Natural killer cell (primary cell): ENCODE results near the gene MORC2. TPM values are rescaled to one million over a fixed set of nuclear protein-coding genes. Genes with fewer than 3 reads are reported as not detected.

Experiments used
- ATAC-seq, 3 donors: fragments of 150-1000 bp in 2 of 3; fragments of 200-7000 bp in 1 of 3; cut with Tn5 transposase; 1 replicate in 1 of 3; 2 replicates in 2 of 3; pipeline ENCODE4 v1.10.0; 2021; ENCODE audit warnings: mild to moderate bottlenecking in 2 of 3, moderate library complexity in 2 of 3
- DNase-seq, 2 donors: peaks; one replicate each; pipeline versions ENCODE4 v3.0.0 to v3.0.0-alpha.2; 2013 to 2021; ENCODE audit warnings: mixed read lengths in 1 of 2
- H3K27ac ChIP-seq: one replicate; pipeline ENCODE4 v1.5.1; 2013; ENCODE audit warnings: mild to moderate bottlenecking, low read length
- H3K27me3 ChIP-seq: one replicate; pipeline ENCODE4 v1.6.1; 2013; ENCODE audit warnings: low read length; ENCODE audit not compliant: control insufficient read depth, insufficient read depth
- H3K36me3 ChIP-seq: one replicate; pipeline ENCODE4 v1.6.1; 2013; ENCODE audit warnings: low read length; ENCODE audit not compliant: control insufficient read depth, insufficient read depth
- H3K4me1 ChIP-seq: one replicate; pipeline ENCODE4 v1.6.1; 2013; ENCODE audit warnings: low read length; ENCODE audit not compliant: control insufficient read depth, insufficient read depth
- H3K4me3 ChIP-seq: one replicate; pipeline ENCODE4 v1.5.1; 2013; ENCODE audit warnings: low read length
- H3K9me3 ChIP-seq: one replicate; pipeline ENCODE4 v1.6.1; 2013; ENCODE audit warnings: low read length; ENCODE audit not compliant: control insufficient read depth, insufficient read depth
- H3K27ac Mint-ChIP-seq, 2 donors: one replicate each; pipeline ENCODE4 v1.8.0; 2022; ENCODE audit warnings: mild to moderate bottlenecking in 2 of 2, mixed read lengths in 2 of 2, moderate library complexity in 1 of 2
- H3K27me3 Mint-ChIP-seq, 2 donors: one replicate each; pipeline ENCODE4 v1.8.0; 2022; ENCODE audit warnings: low read depth in 2 of 2, mixed read lengths in 2 of 2
- H3K36me3 Mint-ChIP-seq: one replicate; pipeline ENCODE4 v1.8.0; 2022; ENCODE audit warnings: mixed read lengths
- H3K4me1 Mint-ChIP-seq, 2 donors: one replicate each; pipeline ENCODE4 v1.8.0; 2022; ENCODE audit warnings: mixed read lengths in 2 of 2
- H3K4me3 Mint-ChIP-seq: one replicate; pipeline ENCODE4 v1.8.0; 2022; ENCODE audit warnings: mild to moderate bottlenecking, moderate library complexity, mixed read lengths
- H3K9me3 Mint-ChIP-seq, 2 donors: one replicate each; pipeline ENCODE4 v1.8.0; 2022; ENCODE audit warnings: mixed read lengths in 2 of 2
- CTCF ChIP-seq: fragments of 200-600 bp; IDR thresholded peaks from one replicate; pipeline ENCODE4 v1.8.0; 2022; ENCODE audit warnings: antibody characterized with exemption
- WGBS: methylation state at CpG from one replicate; pipeline ENCODE4 v1.1.7; 2013; ENCODE audit warnings: missing lambda C conversion rate; ENCODE audit not compliant: insufficient coverage; 5-methylcytosine and 5-hydroxymethylcytosine counted together
- intact Hi-C: fragments of 100-400 bp; cut with micrococcal nuclease; formaldehyde crosslinking; loops from one replicate; pipeline ENCODE4 v1.14.2; 2022
- total RNA-seq, 4 donors: library from RNA; stranded (reverse); fragments of 120-200 nt in 1 of 4; gene quantifications; one replicate each; pipeline versions ENCODE4 v1.2.3 to v1.2.4, GENCODE V29; 2013 to 2022

The MORC2 gene
- total RNA-seq, 3 donors from 2014 or later (not counting 1 experiment from before 2014, with no cell fraction given), result 15.3 to 19.7 (median 16.4) TPM

- no peaks in the 10 kb centered on the region for H3K4me1 Mint-ChIP-seq
- WGBS, result 91% methylated on average over 5 of the region's 5 CpGs
- H3K4me3 Mint-ChIP-seq, result no peak overlapping the region
- H3K9me3 Mint-ChIP-seq, result no peaks in the 10 kb centered on the region
- no peak for ATAC-seq
- Histone ChIP-seq H3K27me3 (no peaks in the 10 kb centered on the region), H3K27ac (no peak overlapping the region), H3K36me3 (no peaks in the 10 kb centered on the region), H3K9me3 (no peaks in the 10 kb centered on the region), H3K4me3 (no peak overlapping the region), H3K4me1 (no peaks in the 10 kb centered on the region)
- H3K27ac Mint-ChIP-seq, result no peak overlapping the region
- intact Hi-C loops, result no loop called here
- H3K27me3 Mint-ChIP-seq, result no peaks in the 10 kb centered on the region
- no peak for TF ChIP-seq CTCF
- no peak for DNase-seq
- no peaks in the 10 kb centered on the region for H3K36me3 Mint-ChIP-seq
These were observed 83.6 kb downstream of the MORC2 start for GRCh38 chr22:30885001-30885366.

GRCh38 chr22:30884211-30885000, 84.2 kb downstream of the MORC2 start:
- no peaks in the 10 kb centered on the region for H3K9me3 ChIP-seq
- H3K4me3 ChIP-seq, result no peak overlapping the region
- DNase-seq (no peak), ATAC-seq (no peak)
- intact Hi-C loops, result no loop called here
- H3K36me3 ChIP-seq, result no peaks in the 10 kb centered on the region
- Mint-ChIP-seq H3K4me1 (no peaks in the 10 kb centered on the region), H3K27ac (no peak overlapping the region), H3K4me3 (no peak overlapping the region), H3K27me3 (no peaks in the 10 kb centered on the region), H3K9me3 (no peaks in the 10 kb centered on the region), H3K36me3 (no peaks in the 10 kb centered on the region)
- WGBS, result 91% methylated on average over 18 of the region's 18 CpGs
- H3K4me1 ChIP-seq, result no peaks in the 10 kb centered on the region
- H3K27ac ChIP-seq, result no peak overlapping the region
- TF ChIP-seq CTCF, result no peak
- H3K27me3 ChIP-seq, result no peaks in the 10 kb centered on the region

- Mint-ChIP-seq H3K9me3 (no peaks in the 10 kb centered on the region), H3K27me3 (no peaks in the 10 kb centered on the region), H3K4me3 (no peak overlapping the region), H3K36me3 (no peaks in the 10 kb centered on the region), H3K4me1 (no peaks in the 10 kb centered on the region), H3K27ac (no peak overlapping the region)
- no peaks in the 10 kb centered on the region for H3K36me3 ChIP-seq
- intact Hi-C loops, result no loop called here
- TF ChIP-seq CTCF, result no peak
- no peaks in the 10 kb centered on the region for H3K9me3 ChIP-seq
- ATAC-seq (no peak), DNase-seq (no peak)
- no peak overlapping the region for H3K27ac ChIP-seq
- no peak overlapping the region for H3K4me3 ChIP-seq
- no peaks in the 10 kb centered on the region for H3K27me3 ChIP-seq
- no peaks in the 10 kb centered on the region for H3K4me1 ChIP-seq
- WGBS, result 94% methylated on average over 7 of the region's 7 CpGs
These were observed 84.9 kb downstream of the MORC2 start for GRCh38 chr22:30883586-30884145.
